SU-DHL-6 (cell line): Measurements from ENCODE around the gene P2RY14.
"Not testable (repeated sequence)": the region's sequence is repeated elsewhere in the genome, so short reads cannot be mapped to it uniquely, and the experiment has no call there.

Source experiments
- H2AFZ ChIP-seq: fragments of 200-600 bp; sonication (generic); 2 replicates; pipeline ENCODE4 v1.6.1; 2014; ENCODE audit warnings: low read depth, mild to moderate bottlenecking, moderate library complexity, mixed read lengths, antibody characterized with exemption, low read length; ENCODE audit not compliant: severe bottlenecking
- H3F3A ChIP-seq: fragments of 200-600 bp; shearing (Covaris generic); 2 replicates; pipeline ENCODE4 v1.6.0; 2016; ENCODE audit warnings: antibody characterized with exemption, mild to moderate bottlenecking; ENCODE audit not compliant: insufficient read depth
- H3K27ac ChIP-seq: fragments of 200-600 bp; sonication (generic); 2 replicates; pipeline ENCODE4 v1.5.1; 2016; ENCODE audit warnings: low read depth, mild to moderate bottlenecking, low read length, moderate library complexity, mixed read lengths
- H3K27me3 ChIP-seq: fragments of 200-600 bp; sonication (generic), shearing (Covaris generic); 2 replicates; pipeline ENCODE4 v1.6.0; 2014; ENCODE audit warnings: mild to moderate bottlenecking, low read length
- H3K36me3 ChIP-seq: fragments of 200-600 bp; sonication (generic); 2 replicates; pipeline ENCODE4 v1.6.1; 2014; ENCODE audit warnings: mild to moderate bottlenecking, low read length, mixed read lengths
- H3K4me2 ChIP-seq: fragments of 300-600, 200-600 bp; shearing (Covaris generic), sonication (generic); 2 replicates; pipeline ENCODE4 v1.6.0; 2014; ENCODE audit warnings: low read length, low read depth, mild to moderate bottlenecking; ENCODE audit not compliant: poor library complexity, severe bottlenecking
- H3K4me3 ChIP-seq: fragments of 200-600 bp; sonication (generic); 2 replicates; pipeline ENCODE4 v1.5.1; 2014; ENCODE audit warnings: antibody characterized with exemption, low read length, mild to moderate bottlenecking, mixed read lengths; ENCODE audit not compliant: insufficient read depth, poor library complexity, severe bottlenecking
- H3K79me2 ChIP-seq: fragments of 200-600 bp; sonication (generic); 2 replicates; pipeline ENCODE4 v1.6.1; 2014; ENCODE audit warnings: mild to moderate bottlenecking, low read length, moderate library complexity; ENCODE audit not compliant: insufficient read depth
- H3K9ac ChIP-seq: fragments of 200-600 bp; sonication (generic); 2 replicates; pipeline ENCODE4 v1.7.0; 2014; ENCODE audit warnings: mild to moderate bottlenecking, low read length
- H3K9me2 ChIP-seq: fragments of 200-600 bp; sonication (generic); replicated peaks from 2 replicates; pipeline ENCODE4 v1.6.1; 2014; ENCODE audit warnings: low read length; ENCODE audit not compliant: insufficient read depth
- H3K9me3 ChIP-seq: fragments of 200-600 bp; sonication (generic); 2 replicates; pipeline ENCODE4 v1.6.1; 2014; ENCODE audit warnings: low read length, mixed read lengths; ENCODE audit not compliant: insufficient read depth
- H4K20me1 ChIP-seq: fragments of 200-600 bp; sonication (generic); 2 replicates; pipeline ENCODE4 v1.6.1; 2014; ENCODE audit warnings: low read depth, mild to moderate bottlenecking, antibody characterized with exemption, low read length, moderate library complexity, mixed read lengths
- EZH2phosphoT487 ChIP-seq: fragments of 200-600 bp; sonication (generic), shearing (Covaris generic); conservative IDR thresholded peaks from 2 replicates; pipeline ENCODE4 v1.6.1; 2018; ENCODE audit warnings: mild to moderate bottlenecking, antibody characterized with exemption, low read length, moderate library complexity, mixed read lengths
- TF ChIP-seq, protein P1 (sequence below): fragments of 200-600 bp; sonication (generic); IDR thresholded peaks from one replicate; pipeline ENCODE4 v1.5.1; 2017; ENCODE audit warnings: antibody characterized with exemption, mild to moderate bottlenecking, low read length, moderate library complexity; ENCODE audit not compliant: insufficient read depth, poor library complexity, severe bottlenecking

Gene P2RY14

GRCh38 chr3:151171145-151171757 is 107.1 kb downstream of the P2RY14 start:
- H3K27me3 ChIP-seq: no peaks in the 10 kb centered on the region
- no peak overlapping the region for H3K9ac ChIP-seq
- no peak overlapping the region for H3K4me2 ChIP-seq
- no peaks in the 10 kb centered on the region for H4K20me1 ChIP-seq
- no peaks in the 10 kb centered on the region for H3K9me2 ChIP-seq
- no peaks in the 10 kb centered on the region for H3K9me3 ChIP-seq
- no peak overlapping the region for H3K27ac ChIP-seq
- H2AFZ ChIP-seq: no peak overlapping the region
- no peaks in the 10 kb centered on the region for H3F3A ChIP-seq
- no peaks in the 10 kb centered on the region for H3K79me2 ChIP-seq
- no peak overlapping the region for H3K4me3 ChIP-seq
- no peak for TF ChIP-seq EZH2phosphoT487
- TF ChIP-seq, protein P1, sequence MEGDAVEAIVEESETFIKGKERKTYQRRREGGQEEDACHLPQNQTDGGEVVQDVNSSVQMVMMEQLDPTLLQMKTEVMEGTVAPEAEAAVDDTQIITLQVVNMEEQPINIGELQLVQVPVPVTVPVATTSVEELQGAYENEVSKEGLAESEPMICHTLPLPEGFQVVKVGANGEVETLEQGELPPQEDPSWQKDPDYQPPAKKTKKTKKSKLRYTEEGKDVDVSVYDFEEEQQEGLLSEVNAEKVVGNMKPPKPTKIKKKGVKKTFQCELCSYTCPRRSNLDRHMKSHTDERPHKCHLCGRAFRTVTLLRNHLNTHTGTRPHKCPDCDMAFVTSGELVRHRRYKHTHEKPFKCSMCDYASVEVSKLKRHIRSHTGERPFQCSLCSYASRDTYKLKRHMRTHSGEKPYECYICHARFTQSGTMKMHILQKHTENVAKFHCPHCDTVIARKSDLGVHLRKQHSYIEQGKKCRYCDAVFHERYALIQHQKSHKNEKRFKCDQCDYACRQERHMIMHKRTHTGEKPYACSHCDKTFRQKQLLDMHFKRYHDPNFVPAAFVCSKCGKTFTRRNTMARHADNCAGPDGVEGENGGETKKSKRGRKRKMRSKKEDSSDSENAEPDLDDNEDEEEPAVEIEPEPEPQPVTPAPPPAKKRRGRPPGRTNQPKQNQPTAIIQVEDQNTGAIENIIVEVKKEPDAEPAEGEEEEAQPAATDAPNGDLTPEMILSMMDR: no peak
- no peaks in the 10 kb centered on the region for H3K36me3 ChIP-seq

- not testable (repeated sequence) for H3K36me3 ChIP-seq, H3K4me3 ChIP-seq, H3K27me3 ChIP-seq, H2AFZ ChIP-seq, H3K9me3 ChIP-seq, H4K20me1 ChIP-seq, H3K27ac ChIP-seq, H3K4me2 ChIP-seq, H3F3A ChIP-seq, H3K9ac ChIP-seq, H3K79me2 ChIP-seq, H3K9me2 ChIP-seq
Observed at GRCh38 chr3:151169948-151170679, 108.2 kb downstream of the P2RY14 start.

GRCh38 chr3:151169262-151169947 is 108.9 kb downstream of the P2RY14 start:
- Histone ChIP-seq H3K9ac (no peak overlapping the region), H3K9me2 (no peaks in the 10 kb centered on the region), H3K79me2 (no peaks in the 10 kb centered on the region), H3K27ac (no peak overlapping the region), H3K9me3 (no peaks in the 10 kb centered on the region), H3K36me3 (no peaks in the 10 kb centered on the region; the same call in 1 of the 2 replicates), H3K4me2 (no peak overlapping the region), H3K4me3 (no peak overlapping the region), H3F3A (no peaks in the 10 kb centered on the region), H3K27me3 (no peaks in the 10 kb centered on the region), H2AFZ (no peak overlapping the region), H4K20me1 (no peaks in the 10 kb centered on the region)
- TF ChIP-seq, protein P1: no peak
- no peak for TF ChIP-seq EZH2phosphoT487
